Left cardiac atrium (tissue), 4 donors: ENCODE data around the gene TSPAN7. TPM values are rescaled to one million over a fixed set of nuclear protein-coding genes. Genes with fewer than 3 reads are reported as not detected.
A peak's percentile ranks its signal among the peaks of the same experiment; 100 is the strongest.

Experiments
- ATAC-seq, 2 donors: fragments of 200-7000 bp; cut with Tn5 transposase; one replicate each; pipeline ENCODE4 v1.9.1; 2020; ENCODE audit warnings: mild to moderate bottlenecking in 2 of 2, moderate library complexity in 2 of 2
- DNase-seq: peaks from one replicate; pipeline ENCODE4 v3.0.0-alpha.2; 2020
- intact Hi-C, 2 donors: fragments of 100-400 bp; cut with DNase I; formaldehyde crosslinking; loops; one replicate each; pipeline versions ENCODE4 v1.14.1 to v1.15.1; 2022 to 2023
- long read RNA-seq: library from polyadenylated mRNA; unstranded; transcript quantifications from one replicate; pipeline ENCODE4 v2.0.0, GENCODE V29; 2021
- total RNA-seq, 2 donors: library from RNA; stranded (reverse); fragmentation: NEBNext Ultra II Directional; extraction: Animal tissue kit (Norgen Biotek cat#: 25700); gene quantifications; one replicate each; pipeline ENCODE4 v1.2.1, GENCODE V29; 2021
- donor health status: DM: no; HTN: yes; CAD: no.
- donor health status: DM: no; HTN: yes; CAD: no; lungs with severe emphysema.
- donor health status: DM: yes; HTN: yes; CAD: no.
- donor health status: Dilated cardiomyopathy.

TSPAN7 gene, protein sequence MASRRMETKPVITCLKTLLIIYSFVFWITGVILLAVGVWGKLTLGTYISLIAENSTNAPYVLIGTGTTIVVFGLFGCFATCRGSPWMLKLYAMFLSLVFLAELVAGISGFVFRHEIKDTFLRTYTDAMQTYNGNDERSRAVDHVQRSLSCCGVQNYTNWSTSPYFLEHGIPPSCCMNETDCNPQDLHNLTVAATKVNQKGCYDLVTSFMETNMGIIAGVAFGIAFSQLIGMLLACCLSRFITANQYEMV
- total RNA-seq = 10 to 100 TPM; 73.0 to 96.3 TPM
- long read RNA-seq, transcript TSPAN7-202 (8 exons, 1,909 nt) = major isoform, 46 of 58 reads
- long read RNA-seq, partial matches to known transcripts = 3 of 58 reads
- long read RNA-seq, other reads (novel, unspliced or antisense) = 7 of 58 reads

DNA sequence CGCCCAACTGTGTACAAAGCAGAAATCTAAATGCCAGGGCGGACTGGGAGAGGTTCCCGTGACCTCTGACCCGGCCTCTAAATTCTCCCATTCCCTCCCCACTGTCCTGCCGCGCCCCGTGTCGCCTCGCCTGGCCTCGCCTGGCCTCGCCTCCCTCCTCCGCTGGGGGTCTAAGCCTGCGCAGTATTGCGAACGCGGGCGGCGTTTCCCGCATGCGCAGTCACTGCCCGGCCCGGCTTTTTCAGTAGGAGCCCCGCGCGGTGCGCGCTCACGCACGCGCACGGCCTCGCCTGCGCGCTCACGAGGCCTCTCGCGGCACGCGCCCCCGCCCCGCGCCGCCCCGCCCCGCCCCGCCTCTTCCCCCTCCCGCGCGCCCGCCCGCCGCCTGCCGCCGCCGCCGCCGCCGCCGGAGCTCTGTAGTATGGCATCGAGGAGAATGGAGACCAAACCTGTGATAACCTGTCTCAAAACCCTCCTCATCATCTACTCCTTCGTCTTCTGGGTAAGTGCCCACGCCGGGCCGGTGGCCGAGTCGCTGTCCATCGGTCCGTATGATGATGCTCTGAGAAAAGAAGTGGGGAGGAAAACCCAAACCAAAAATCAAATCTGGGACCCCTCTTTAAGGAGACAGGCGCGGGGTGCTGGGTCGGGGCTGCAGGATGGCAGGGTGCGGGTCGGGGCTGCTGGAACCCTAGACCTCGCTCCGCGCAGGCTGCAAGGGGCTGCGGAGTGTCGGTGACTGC lies at the start of gene TSPAN7:
Gene TSPAN7 (plus strand): TSS at position 417 of the 743 bp plus-strand sequence. CDS start 5 bp downstream, at position 422.
- ATAC-seq = peak; percentile 92 to 94
- DNase-seq = peak; percentile 86
- intact Hi-C loops = loop anchor here in 1 of 2 donors (5.0 kb wide), 1 partner anchor 96 kb away; no protein-coding TSS in a partner anchor

DNA sequence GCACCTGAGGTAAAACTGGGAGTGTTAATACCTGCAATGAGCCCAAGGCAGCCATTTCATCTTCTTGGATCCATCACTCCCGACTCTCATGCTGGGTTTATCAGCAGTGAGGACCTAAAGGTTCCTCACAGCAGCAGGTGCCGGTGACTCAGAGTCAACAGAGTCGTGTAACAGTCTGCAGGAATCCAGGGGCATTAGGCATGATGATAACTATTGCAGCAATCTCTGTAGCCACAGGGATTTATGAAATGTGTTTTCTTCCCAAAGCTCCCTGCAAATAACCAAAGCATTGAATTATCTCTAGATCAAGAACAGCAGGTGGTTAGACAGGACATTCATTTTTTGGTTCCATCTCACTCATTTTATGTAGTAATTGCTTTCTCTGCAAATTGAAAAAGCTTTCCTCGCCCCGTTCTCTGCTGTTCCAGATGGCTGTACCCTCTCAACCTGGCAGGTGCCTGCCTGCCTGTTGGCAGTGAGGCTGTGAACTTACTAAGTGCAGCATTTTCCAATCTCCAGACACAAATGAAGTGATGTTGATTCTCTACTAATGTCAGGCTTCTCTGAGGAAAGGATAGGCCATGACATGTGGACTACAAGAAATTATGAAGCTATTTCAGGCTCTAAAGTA lies 48.1 kb upstream of the TSPAN7 start:
- no peak for ATAC-seq
- no peak for DNase-seq
- intact Hi-C loops = no loop called here

DNA sequence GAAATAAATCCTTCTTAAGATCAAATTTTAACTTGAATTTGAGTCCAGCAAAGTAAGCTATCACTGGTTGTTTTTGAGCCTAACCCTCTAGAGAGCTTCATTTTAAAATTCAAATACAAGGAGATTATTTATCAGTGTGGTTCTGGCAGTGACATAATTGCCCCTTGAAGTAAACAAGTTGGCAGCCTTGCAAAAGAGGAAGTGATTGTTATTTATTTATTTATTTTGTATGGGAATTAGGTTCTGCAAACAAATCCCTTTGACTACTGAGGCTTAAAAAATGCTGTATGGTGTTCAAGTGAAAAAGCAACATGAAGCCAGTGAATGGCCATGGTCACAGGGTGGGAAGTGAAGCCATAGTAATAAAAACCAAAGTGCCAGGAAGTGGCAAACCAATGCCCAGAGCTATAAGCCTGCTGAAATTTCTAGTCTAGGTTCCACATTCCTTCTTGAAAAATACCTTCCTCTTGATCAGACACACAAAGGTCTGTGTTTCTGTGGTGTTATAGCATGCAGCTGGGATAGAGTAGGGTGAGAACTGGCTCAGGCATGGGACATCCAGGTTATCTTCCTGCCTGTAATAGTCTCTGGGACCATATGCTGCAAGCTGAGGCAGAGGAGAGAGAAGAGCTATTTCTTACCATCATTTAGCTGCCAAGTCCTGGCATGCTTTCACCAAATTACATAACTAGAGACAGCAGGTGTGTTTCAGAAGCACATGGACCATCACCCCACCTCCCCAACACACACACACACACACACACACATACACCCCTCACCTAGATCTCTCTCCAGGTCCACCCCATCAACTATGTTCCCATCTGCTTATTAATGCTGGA lies 47.1 kb upstream of the TSPAN7 start:
- intact Hi-C loops = no loop called here
- no peak for ATAC-seq

DNA sequence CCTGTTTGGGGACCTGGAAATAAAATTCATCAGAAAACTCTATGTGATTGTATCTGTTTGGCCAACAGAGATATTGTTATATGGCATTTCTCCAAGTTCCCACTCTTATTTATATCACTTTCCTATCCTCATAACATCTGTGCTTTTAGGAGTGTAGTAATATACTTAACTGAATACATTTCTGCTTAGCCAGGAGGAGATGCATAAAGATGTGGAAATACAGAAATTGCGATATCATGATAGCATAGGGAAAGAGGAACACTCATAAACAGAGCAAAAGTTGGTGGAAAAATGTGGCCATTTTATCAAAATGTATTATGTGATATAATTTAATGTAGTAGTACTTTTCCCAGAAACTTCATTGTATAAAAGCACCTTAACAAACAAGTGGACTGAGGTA lies 46.1 kb upstream of the TSPAN7 start:
- intact Hi-C loops = no loop called here
- no peak for DNase-seq
- no peak for ATAC-seq

More for the DNA sequence above, 47.1 kb upstream of the TSPAN7 start:
- DNase-seq = no peak

DNA sequence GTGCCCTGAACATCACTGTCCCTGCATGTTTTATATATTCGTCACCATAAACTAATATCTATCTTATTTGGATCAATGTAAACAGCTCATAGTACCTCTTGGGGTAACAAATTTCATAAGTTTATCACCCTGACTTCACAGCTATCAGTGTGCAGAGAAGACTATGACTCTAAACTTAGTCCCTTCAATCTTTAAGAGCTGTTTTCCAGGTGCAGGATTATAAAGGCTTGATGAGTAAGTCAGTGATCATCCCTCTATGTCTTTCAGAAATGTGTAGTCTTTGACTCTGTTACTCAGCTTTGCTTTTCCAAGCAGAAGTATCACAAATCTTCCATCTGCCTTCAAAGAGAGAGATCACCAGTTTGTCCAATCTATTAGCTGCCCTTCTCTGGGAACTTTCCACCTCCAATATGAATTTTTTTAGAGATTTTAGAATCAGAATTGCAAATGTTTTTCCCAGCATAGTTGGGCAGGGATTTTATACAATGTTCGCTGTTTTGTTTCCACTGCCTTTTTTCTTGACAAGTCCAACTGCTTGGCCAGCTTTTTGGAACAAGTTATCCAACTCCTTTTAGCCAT lies 45.1 kb upstream of the TSPAN7 start:
- no peak for DNase-seq
- ATAC-seq = no peak
- intact Hi-C loops = no loop called here

DNA sequence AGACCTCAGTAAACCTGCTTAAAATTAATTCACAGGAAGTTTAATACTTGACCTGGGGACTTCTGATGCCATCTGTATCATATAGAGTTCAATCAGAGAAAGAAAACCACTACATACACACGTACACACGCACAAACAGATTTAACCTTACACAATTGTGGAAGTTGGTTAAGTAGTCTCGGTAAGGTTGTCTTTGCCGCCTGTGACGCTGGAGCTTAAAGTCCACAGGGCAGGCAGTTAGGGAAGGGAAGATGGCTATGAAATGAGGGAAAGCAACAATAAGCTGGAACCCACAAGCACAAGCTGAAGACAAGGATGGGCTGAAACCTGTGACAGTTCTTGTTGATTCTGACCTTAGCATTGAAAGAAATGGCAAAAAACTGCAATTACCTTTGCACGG lies 41.7 kb upstream of the TSPAN7 start:
- ATAC-seq (no peak), DNase-seq (no peak)
- intact Hi-C loops = no loop called here

DNA sequence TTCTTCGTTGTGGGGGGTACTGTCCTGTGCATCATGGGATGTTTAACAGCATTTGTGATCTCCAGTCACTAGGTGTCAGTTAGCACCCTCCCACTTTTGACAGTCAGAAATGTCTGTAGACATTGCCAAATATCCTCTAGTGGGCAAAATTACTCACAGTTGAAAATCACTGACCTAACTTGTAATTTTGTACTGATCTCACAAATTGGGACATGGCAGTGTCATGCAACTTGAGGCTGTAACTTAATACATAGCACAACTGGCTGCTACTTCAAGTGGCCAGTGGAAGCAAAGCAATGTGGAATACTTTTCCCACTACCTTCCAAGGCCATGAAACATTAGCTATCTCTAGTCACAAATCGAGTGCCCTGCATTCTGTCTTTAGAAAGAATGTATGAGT lies 23.2 kb upstream of the TSPAN7 start:
- ATAC-seq (no peak), DNase-seq (no peak)
- intact Hi-C loops = no loop called here

DNA sequence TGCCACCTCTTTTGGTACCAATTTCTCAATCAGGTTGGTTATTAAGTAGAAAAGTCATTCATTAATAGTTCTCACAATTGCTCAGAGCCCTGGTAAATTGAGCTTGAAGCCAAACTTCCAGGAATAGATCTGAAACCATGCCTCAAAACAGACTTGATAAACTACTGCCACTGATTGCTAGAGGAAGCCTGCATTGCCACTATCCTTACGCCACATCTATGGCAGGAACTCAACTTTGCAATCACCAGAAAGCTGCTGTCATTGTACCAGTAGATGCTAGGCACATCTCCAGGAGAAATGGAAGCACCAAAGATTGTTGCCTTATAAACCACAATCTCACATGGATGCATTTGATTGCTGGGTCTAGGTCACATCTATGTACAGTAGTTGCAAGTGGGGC lies 21.6 kb upstream of the TSPAN7 start:
- intact Hi-C loops = no loop called here
- ATAC-seq (no peak), DNase-seq (no peak)

DNA sequence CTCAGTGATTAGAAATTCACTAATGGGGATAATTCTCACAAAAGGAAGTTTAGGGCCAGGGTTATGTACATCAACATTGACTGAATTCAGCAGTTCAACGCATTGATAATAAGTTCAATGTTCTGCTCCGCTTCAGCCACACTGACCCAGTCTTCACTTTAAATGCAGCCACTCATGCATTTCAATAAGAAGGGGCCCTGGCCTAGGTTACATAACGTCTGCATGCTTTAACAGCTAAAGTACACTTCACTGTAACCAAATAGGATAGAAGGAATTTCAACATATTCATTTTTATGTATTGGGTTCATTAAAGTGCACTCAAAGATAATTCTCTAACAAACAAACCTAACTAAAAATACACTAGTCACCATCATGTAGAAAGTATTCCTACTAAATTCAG lies 12.8 kb upstream of the TSPAN7 start:
- ATAC-seq = no peak
- intact Hi-C loops = no loop called here

DNA sequence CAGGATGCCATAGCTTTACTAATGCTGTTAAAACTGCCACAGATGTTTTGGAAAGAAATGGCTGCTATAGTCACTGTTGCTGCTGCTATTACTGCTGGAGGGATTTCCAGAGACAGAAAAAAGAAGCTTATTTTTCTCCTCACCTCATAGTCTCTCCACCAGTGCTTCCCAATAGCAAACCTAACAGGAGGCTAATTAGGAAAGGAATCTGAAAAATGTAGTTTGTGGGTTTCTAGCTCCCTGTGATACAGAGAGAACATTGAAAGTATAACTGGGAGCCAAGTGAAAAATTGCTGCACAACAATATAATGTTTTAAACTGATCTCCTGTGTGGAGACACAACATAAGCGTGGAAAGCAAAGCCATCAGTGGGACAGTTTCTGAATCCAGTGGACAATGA lies 8.6 kb upstream of the TSPAN7 start:
- intact Hi-C loops = no loop called here
- no peak for ATAC-seq
- DNase-seq = no peak

More for the DNA sequence above, 12.8 kb upstream of the TSPAN7 start:
- DNase-seq = no peak

DNA sequence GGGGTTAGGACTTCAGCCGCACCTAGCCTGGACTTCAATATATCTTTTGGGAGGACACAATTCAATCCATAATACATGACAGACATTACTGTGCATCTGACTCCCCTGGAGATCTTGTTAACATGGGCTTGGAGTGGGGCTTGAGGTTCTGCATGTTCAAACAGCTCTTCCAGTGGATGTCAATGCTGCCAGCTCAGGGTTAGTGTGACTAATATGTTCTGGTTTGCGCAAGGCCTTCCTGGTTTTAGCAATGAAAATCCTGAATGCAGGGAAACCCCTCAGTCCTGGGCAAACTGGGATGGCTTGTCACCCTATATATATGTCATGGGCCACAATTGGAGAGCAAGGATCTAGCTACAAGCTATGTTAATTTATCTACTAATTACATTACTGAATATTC lies 2.7 kb upstream of the TSPAN7 start:
- DNase-seq (no peak), ATAC-seq (no peak)
- intact Hi-C loops = no loop called here

DNA sequence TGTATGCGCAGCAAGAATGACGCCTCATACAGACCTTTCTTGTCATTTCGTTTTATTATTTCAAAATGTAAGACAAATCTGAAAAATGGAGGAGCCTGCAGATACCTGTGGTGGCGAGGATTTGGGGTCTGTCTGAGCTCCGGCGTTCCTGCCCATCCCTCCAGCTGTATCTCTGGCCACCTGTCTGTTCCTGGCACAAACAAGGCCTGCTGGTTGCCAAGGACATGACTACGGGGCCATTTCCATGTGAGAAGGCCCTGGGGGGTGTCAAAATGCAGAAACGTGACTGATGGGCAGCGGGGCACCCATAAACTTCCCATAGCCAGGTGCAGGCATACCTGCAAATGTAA lies 591 bp upstream of the TSPAN7 start:
- no peak for ATAC-seq
- no peak for DNase-seq
- intact Hi-C loops = loop anchor here in 1 of 2 donors (5.0 kb wide), 1 partner anchor 97 kb away; no protein-coding TSS in a partner anchor

DNA sequence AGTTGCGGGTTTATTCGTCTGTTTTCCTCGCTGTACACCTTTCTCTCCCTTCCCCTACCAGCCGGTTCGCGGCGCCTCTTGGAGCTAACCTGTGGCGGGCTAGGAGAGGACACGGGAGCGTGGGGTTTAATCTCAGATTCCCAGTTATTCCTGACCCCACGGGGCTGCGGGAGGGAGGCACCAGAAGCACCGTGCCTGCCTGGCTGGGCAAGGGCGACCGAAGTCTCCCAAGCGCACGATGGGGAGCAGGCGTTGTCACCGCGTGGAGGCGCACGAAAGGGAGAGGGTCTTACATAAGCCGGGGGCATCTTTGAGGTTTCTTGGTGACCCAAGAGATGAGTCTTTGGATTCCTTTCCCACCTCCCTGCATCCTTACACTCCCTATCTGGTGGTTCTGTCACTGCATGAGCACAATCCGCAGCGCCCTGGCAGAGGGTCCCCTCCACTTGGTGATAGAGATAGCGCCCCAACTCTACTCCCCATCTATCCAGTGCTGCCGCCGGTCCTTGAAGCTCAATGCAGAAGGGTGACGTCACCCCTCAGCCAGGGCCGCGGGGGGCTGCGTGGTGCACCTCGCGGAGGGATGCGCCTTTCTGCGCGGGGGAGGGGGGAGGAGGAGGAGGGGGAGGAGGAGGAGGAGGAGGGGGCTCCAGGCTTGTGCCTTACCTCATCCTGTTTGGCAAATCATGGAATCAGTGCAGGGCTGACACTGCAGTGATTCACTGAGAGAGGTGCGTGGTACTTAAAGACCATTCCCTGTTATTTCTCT lies 793 bp downstream of the TSPAN7 start:
- intact Hi-C loops = loop anchor here in 1 of 2 donors (5.0 kb wide), 1 partner anchor 95 kb away; no protein-coding TSS in a partner anchor
- DNase-seq = peak; percentile 36
- ATAC-seq = peak; percentile 46 to 63

DNA sequence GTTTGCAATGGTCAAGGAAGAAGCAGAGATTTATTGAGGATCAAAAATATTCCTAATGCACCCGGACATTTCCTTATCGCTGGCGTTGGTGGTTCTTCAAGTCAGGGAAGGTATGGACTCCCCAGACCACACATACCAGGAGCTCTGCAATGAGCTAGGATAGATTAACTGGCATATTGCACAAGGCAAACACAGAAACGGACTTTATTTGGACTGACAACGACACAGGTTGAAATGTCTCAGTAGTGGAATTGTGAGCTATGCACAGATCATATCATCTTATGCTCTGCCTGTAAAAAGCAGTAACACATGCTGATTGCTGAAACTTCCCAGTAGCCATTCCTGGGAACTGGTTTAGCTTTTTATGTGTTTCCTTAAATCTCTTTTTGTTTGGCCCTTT lies 1.7 kb downstream of the TSPAN7 start:
- ATAC-seq (no peak), DNase-seq (no peak)
- intact Hi-C loops = loop anchor here in 1 of 2 donors (5.0 kb wide), 1 partner anchor 94 kb away; no protein-coding TSS in a partner anchor

DNA sequence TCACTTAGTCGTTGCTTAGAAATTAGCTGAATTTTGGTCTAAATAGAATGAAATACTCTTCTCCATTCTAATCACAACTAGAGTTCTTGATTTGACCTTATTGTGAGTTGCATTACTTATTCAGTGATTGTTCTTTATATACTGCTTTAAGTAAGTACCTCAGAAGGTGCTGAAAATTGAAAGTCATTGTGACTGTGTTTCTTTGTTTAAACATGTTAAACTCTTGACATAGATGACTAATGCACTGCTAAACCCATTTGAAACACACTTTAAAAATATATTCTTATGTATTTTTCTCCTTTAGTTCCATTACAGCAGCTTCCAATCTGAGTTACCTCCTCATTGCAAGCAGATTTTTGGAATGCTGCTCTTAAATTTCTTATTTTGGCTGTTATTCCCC lies 9.1 kb downstream of the TSPAN7 start:
- no peak for ATAC-seq
- intact Hi-C loops = no loop called here
- DNase-seq = no peak

DNA sequence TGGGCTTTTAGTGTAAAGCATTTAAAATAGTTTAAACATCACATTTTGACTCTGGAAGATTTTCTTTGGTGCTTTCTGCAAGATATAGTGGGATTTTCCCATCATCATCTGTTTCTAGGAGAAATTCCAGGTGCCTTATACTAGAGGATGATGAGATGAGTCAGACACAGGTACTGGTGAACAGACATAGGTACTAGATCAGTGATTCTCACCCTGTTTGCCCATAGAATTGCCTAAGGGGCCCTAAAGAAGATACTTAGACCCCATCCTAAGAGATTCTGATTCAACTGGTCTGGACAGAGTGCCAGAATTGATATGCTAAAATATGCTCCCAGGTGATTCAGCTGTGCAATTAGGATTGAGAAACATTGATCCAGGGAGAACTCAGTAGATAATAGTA lies 9.7 kb downstream of the TSPAN7 start:
- DNase-seq (no peak), ATAC-seq (no peak)
- intact Hi-C loops = no loop called here

DNA sequence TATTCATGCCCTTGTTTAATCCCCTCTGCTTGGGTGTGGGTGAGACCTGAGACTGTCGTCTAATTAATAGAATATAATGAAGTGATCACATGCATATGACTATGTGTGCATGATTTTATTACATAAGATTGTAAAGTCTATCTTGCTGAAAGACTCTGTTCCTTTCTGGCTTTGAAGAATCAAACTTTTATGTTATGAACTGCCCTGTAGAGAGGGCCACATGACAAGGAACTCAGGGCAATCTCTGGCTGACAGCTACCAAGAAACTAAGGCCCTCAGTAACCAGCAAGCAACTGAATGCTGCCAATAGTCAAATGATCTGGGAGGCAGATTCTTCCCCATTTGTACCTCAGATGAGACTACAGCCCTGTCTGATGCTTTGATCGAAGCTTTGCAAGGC lies 13.5 kb downstream of the TSPAN7 start:
- intact Hi-C loops = no loop called here
- ATAC-seq = no peak

DNA sequence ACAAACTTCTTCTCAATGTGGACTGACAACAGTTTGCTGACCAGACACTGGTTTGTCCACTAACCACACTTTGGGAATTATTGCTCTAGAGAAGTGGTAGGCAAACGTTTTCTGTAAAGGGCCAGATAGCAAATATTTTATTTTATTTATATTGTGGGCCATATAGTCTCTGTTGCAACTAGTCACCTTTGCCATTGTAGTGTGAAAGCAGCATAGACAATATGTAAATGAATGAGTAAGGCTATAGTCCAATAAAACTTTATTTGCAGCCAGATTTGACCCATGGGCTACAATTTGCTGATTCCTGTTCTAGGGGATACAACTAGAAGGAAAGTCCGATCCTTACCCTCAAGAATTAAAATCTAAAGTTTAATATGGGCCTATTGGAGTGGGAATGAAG lies 14.5 kb downstream of the TSPAN7 start:
- no peak for DNase-seq
- intact Hi-C loops = no loop called here
- no peak for ATAC-seq

More for the DNA sequence above, 13.5 kb downstream of the TSPAN7 start:
- no peak for DNase-seq
